HG03039 (cell line): ENCODE measurements around the gene TPMT.

ENCODE experiments used
- ATAC-seq: cut with Tn5 transposase; IDR thresholded peaks from one replicate; pipeline ENCODE4 v1.9.1; 2021; ENCODE audit warnings: mild to moderate bottlenecking, moderate library complexity; ENCODE audit not compliant: unreplicated experiment

The TPMT gene

GRCh38 chr6:18118330-18118729 is 36.5 kb downstream of the TPMT start:
- ATAC-seq: no peak

- ATAC-seq: no peak
Measured at GRCh38 chr6:18117136-18117535, 37.7 kb downstream of the TPMT start.

DNA sequence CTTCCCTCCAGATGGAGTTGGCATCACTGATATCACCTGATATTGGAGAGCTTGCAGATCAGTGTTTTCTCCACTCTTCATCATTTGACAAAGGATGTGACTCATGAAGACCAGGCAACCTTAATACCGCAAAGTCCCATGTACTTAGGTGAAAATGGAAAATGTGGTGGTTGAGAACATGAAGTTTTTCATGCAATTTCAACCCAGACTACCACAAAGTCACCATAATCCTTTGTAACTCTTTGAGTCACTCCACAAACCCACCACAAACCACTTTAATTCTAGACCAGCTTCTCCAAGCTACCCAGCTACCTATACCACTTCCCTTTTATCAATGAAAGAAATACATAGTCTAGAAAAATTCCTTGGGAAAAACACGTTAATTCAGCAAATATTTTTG is 39.5 kb downstream of the TPMT start:
- no peak for ATAC-seq

- ATAC-seq: no peak
Measured at GRCh38 chr6:18110162-18110561, 44.7 kb downstream of the TPMT start.

DNA sequence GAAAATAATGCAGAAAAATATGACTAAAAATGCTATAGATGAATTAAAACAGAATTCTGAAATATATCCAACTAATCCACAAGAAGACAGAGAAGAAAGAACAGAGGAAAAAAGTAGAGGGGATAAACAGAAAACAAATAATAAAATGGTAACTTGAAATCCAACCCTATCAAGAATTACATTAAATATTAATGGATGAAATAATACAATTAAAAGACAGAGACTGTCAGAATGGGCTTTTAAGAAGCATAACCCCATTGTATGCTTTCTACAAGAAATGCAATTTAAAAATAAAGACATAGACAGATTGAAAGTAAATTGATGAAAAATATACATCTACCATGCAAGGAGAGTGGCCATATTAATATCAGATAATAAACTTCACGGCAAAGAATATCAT is 47.8 kb downstream of the TPMT start:
- ATAC-seq: no peak

- ATAC-seq: no peak
Measured at GRCh38 chr6:18102783-18103509, 51.9 kb downstream of the TPMT start.

- no peak for ATAC-seq
Measured at GRCh38 chr6:18101873-18102272, 53.0 kb downstream of the TPMT start.

DNA sequence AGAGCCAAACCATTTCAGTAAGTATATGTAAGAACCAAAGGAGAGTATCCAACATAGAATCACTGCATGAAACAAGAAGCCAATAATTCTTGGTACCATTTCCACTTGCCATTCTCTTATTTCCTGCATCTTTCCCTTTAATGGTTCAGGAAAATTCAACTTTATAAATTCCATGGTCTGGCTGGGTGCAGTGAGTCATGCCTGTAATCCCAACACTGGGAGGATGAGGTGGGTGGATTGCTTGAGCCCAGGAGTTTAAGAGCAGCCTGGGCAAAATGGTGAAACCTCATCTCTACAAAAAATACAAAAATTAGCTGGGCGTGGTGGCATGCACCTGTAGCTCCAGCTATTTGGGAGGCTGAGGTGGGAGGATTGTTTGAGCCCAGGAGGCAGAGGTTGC is 53.6 kb downstream of the TPMT start:
- ATAC-seq: no peak

- ATAC-seq: no peak
Measured at GRCh38 chr6:18100296-18100695, 54.6 kb downstream of the TPMT start.

DNA sequence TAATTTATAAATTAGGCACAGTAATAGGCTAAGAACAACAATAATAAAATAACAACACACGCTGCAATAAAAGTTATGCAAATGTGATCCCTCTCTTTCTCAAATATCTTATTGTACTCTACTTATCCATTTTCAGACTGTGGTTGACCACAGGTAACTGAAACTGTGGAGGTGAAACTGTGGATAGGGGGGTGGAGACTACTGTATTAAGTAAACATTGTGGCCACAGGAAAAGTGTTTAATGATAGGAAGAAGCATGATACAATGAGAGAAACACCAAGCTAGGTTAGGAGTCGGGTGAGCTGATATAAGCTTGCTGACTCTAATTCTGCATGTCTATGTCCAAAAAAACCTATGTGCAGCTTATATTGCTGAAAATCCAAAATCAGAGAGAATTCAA is 55.4 kb downstream of the TPMT start:
- ATAC-seq: no peak

GRCh38 chr6:18096423-18096822 is 58.5 kb downstream of the TPMT start:
- no peak for ATAC-seq

- no peak for ATAC-seq
Measured at GRCh38 chr6:18091382-18091781, 63.5 kb downstream of the TPMT start.

- no peak for ATAC-seq
Measured at GRCh38 chr6:18090349-18090786, 64.5 kb downstream of the TPMT start.

DNA sequence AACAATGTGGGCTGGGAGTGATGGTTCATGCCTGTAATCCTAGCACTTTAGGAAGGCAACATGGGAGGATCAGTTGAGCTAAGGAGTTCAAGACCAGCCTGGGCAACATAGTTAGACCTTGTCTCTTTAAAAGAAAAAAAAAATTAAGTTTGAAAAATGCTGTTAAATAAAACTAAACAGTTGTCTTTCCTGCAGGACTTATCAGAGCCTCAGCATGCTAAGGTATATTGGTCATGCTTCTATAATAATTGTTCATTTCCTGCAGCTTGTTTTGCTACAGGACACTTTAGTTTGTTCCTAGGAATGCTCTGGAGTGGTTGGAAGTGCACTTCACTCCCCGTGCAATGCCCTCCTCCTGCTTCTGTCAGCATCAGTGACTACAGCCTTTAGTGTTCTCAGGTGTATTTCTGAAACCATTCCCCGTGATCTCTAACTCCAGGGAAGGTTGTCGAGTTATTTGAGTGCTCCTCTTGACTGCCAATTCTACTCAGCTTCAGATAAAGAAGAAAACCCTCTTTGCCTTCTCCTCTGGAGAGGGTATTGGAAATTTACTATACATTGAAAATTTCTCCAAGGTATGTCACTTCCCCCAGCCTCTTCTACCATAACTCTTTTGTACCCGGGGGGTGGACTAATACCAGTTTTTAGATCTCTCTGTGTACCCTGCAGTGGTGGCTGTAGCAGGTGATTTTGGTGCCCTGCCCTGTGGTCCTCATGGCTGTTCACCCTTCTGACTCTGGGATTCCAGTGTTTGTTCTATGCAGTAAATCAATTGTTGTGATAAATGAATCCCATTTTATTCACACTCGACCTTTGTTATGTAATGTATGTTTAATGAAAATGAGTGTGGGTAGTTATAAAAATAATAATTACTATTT is 66.2 kb downstream of the TPMT start:
- ATAC-seq: no peak

GRCh38 chr6:18087396-18088165 is 67.3 kb downstream of the TPMT start:
- no peak for ATAC-seq

DNA sequence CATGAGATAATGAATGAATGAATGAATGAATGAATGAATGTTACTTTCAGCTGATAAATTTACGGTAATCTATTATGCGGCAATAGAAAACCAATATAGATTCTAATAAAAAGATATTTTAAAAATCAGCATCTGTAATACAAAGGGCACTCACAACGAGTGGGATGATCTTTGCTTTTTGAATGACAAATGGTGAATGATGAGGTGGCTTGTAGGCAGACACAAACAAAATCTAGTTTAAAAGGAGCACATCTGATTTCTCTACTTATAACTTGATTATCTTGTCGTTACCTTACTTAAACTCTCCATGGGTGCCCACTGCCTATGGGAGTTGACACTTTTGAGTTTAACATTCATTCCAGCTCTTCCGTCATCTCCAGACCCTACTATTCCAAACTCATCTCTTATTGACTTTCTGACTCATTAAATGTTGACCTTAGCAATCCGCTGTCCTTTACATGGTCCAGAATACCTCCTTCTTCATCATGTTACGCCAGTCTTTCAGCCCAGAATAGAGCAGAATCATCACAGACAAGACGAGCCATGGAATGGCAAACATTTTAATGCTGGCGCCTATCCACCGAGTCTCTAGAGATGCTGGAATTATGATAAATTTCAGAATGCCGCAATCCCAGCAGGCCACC is 73.7 kb downstream of the TPMT start:
- no peak for ATAC-seq

GRCh38 chr6:18080544-18080943 is 74.3 kb downstream of the TPMT start:
- no peak for ATAC-seq

- ATAC-seq: no peak
Measured at GRCh38 chr6:18078866-18079265, 76.0 kb downstream of the TPMT start.
